Islet precursor cell (in vitro differentiated cells): ENCODE data around the gene PEDS1.
A peak's percentile ranks its signal among the peaks of the same experiment; 100 is the strongest.
"Not testable (repeated sequence)": the region's sequence is repeated elsewhere in the genome, so short reads cannot be mapped to it uniquely, and the experiment has no call there.

Source experiments
- DNase-seq: peaks from one replicate; pipeline ENCODE4 v3.0.0-alpha.2; 2018

Gene PEDS1

GRCh38 chr20:50111120-50111828 lies 42.2 kb downstream of the PEDS1 start:
- DNase-seq: peak; percentile 82

- DNase-seq: no peak
These were observed 43.1 kb downstream of the PEDS1 start for GRCh38 chr20:50110141-50111047.

- DNase-seq: no peak
These were observed 44.8 kb downstream of the PEDS1 start for GRCh38 chr20:50108556-50109235.

GRCh38 chr20:50107796-50108331 lies 45.7 kb downstream of the PEDS1 start:
- no peak for DNase-seq

GRCh38 chr20:50107086-50107660 lies 46.4 kb downstream of the PEDS1 start:
- DNase-seq: no peak

- DNase-seq: not testable (repeated sequence)
These were observed 46.9 kb downstream of the PEDS1 start for GRCh38 chr20:50106669-50107068.
